Activated CD8-positive, alpha-beta memory T cell treated with anti-CD3 and anti-CD28 coated beads, Interleukin-2, amount 50 U/mL, for 4 hours (primary cell): Measurements from ENCODE around the gene MAP3K3.

Experiments used
- DNase-seq: peaks from one replicate; pipeline ENCODE4 v3.0.0-alpha.2; 2020

MAP3K3 gene

DNA sequence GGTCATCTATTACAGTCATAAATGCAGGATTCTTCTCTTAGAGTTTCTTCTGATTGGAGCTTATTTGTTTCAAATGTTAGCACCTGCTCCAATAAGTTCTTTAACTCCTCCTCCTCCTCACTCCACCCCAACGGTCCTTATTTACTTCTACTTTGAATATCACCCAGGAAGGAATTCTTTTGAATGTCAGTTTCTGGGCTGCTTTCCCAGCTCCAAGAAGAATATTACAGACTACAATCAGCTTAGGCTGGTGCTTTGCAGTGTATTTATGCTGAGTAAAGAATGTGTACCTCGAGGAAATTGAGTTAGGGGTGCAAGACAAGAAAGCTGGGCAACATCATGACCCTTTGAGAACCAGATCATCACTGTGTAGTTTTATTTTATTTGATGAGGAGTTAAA is 30.8 kb downstream of the MAP3K3 start:
- DNase-seq = no peak

DNA sequence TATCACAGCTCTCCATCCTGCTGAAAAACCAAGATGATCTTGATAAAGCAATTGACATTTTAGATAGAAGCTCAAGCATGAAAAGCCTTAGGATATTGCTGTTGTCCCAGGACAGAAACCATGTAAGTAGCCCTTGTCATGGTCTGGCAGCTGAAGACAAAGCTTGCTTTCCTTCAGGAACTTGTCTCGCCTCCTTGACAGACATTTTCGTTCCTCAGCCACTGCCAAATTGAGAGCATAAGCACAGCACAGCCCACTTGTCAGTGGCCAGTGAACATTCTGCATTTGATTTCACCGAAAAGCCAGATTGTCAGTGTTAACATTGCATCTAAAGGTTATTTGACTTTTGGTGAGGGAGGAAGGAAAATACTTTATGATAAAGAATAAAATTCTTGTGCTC is 35.6 kb downstream of the MAP3K3 start:
- DNase-seq = no peak

DNA sequence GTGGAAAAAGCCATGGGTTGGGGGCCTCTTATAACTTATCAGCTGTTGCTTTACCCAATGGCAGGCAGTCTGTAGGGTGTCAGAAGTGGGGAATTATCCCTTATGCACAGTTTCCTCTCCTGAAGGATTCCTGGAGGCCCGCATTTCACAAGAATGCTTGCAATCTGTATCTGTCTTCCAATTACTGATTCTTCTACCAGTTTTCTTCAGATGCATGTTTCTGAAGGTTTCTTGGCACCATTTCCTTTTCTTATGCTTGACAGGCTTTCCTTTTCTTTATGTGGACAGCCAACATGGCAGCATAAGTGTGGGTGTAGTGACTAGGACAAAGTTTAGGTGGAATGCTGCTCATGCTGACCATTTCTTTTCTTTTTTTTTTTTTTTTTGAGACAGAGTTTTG is 36.1 kb downstream of the MAP3K3 start:
- no peak for DNase-seq

DNA sequence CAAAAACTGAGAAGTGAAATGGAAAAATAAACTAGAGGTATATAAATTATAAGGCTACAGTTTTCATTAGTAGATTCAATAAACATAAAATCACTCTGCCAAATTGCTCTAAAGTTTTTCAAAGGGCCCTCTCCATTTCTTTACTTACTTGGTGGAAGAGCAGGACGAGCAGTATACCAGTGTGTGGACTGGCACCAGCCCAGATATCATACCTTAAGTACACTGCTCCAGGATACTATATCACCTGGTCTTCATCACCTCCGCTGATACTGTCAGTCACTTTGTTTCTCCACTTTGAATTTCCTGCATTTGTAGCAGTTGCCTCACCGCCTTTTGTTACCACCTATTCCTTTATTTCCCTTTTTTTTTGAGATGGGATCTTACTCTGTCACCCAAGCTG is 37.6 kb downstream of the MAP3K3 start:
- no peak for DNase-seq

DNA sequence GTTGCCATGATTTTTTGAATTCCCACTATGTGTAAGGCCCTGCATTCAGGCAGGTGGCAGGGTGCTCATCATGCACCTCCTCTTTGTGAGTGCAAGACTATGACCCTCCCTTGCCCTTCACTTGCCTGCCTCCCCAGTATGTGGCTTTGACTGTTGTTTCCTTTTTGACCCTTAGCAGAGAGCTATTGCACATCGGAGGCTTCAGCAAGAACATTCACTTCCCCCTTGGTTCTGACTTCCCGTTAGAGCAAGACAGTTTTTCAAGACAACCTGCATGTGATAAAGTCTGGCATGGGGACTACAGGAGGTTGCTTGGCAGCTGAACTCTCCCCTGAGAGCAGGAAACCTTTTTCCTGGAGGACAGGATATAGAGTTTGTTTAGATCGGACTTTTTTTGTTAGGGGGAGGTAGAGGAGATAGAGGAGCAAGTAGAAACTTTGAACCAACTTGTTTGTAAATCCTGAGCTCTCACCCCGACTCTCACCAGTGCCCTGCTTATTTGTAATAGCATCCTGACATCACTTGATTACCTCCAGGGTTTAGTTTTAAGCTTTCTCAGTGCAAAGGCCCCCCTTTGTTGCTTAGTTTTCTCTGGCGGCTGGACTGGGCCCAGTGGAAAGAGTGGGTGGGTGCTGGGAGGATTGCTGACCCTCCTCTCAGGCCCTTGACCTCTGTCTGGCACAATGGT is 43.5 kb downstream of the MAP3K3 start:
- no peak for DNase-seq

DNA sequence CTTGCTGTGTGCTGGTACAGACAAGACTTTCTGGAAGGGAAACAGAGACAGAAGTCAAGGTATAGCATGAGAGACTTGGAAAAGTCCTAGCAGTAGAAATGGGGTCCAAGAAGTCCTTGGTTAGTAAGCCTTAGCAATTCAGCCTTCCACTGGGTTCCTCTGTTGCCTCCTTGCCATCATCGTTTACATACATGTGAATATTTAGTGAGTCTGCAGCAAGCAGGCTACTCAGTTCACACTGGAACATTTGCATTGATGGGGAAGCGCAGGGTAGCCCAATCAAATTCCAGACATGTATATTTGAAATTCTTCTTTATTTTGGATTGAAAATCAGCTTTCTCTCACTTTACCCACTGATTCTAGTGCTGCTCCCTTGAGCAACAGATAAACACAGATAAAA is 50.6 kb downstream of the MAP3K3 start:
- DNase-seq = no peak

DNA sequence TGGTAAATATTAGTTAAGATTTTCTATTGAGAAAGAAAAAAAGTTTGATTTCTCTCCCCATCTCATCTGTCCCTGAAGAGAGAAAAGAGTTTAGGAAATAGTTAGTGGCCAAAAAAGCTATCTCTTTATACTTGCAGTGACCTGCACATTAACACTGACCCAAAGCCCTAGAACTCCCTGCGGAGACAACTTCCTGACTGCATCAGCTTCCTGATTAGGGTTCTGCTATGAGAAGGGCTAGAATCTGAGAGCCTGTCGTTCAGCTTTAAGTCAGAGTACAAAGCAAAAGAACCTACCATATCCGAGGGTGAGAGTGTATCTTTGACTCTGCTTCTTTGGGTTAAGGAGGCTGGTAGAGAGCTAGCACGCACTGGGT is 53.0 kb downstream of the MAP3K3 start:
- no peak for DNase-seq

DNA sequence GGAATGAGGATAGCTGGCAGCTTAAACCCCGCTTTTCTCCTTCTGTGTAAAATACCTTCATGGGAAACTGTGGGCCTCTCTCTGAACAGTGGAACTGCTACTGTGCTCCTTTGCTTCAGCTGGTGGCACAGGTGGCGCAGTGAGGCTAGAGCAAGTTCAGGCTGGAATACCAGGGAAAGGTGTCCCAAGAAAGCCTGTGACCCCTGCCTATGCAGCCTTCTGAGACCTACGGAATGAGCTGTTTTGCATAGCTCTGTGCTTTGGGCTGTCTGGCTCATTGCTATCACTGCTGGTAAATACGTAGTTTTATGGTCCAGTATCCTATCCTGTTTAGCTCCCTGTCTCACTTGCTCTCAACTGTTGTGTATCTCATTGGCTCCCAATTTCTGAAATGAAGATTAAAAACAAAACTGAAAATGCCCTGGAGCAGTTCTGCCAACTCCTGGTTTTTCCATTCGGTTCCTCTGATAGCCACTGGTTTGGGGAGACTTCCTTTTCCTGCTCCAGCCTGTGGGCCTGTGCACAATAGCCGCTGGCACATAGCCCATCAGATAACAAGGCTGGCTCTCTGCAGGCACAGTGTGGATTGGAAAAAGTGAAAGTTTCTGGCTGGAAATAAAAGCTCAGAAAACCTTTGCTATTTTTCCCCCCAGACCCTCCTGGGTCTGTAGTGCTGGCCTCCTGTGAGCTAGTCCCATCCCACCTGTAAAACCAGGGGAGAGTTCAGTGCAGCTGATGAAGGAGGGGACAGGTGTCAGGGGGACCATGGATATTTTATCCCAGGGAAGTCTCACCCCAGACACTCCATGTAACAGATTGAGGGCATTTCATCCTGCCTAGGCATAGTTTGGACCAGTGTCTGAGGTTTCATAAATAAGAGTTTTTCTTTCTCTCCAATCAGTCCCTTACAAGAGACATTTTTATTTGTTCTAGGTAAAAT is 53.7 kb downstream of the MAP3K3 start:
- DNase-seq = no peak

DNA sequence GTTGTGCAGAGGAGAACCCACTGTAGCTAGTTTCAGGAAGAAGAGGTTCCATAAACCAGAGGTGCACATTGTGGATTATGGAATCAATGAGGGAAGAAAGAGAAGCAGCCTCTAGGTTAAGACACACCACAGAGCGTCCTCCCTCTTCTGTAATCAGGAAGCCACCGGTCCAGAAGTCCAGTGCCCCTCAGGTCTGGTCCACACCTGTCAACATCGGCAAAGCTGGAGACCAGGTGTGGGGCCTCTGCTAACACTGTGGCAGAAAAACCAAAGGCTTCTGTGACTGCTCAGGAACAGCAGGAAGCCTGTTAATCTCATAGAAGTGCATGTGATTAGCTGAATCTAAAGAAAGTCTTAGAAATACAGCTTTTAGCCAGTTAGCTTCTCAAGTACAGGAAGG is 54.4 kb downstream of the MAP3K3 start:
- no peak for DNase-seq

DNA sequence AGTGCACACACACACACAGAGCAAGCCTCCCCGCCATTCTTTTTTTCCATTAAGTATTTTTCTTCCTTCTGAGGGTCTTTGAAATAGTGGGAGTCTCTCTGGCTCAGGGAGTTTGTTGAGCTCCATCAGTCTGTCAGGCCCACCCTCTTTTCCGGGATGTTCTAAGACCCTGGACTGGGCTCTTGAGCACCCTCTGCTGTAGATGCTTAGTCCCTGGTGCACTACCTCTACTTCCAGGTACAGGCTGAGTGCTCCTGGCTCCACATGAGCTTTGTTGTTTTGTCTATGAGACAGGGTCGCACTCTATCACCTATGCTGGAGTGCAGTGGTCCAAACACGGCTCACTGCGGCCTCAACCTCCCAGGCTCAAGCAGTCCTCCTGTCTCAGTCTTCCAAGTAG is 57.0 kb downstream of the MAP3K3 start:
- no peak for DNase-seq

DNA sequence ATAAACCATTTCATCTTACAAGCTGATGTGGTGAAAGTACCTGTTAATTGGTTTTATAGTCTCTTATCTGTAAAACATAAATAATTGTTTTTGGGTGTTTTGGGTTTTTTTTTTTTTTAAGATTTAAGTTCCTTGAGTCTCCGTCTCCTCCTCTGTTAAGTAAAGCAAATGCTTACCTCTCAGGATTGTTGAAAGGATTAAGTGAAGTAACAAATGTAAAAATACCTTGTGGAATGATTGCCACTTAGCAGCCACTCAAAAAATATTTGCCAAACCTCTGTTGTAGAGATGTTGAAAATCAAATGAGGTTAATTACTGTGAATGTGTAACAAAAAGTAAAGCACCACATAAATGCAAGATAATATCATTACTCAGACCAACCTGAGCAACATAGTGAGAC is 58.5 kb downstream of the MAP3K3 start:
- no peak for DNase-seq

DNA sequence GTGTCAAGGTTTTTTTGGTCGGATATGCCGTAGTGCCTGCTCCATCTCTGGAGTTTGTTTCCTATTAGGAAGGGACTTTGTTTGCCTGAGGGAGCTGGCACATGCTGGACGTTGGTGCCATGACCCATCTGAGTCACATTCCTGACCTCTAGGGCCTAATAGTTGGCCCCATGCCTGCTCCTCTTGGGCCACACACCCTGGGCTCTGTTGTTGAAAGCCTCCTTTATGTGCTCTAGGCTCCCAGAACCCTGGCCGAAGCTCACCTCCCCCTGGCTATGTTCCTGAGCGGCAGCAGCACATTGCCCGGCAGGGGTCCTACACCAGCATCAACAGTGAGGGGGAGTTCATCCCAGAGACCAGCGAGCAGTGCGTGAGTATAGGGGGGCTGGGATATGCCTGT is 59.3 kb downstream of the MAP3K3 start:
- DNase-seq = no peak

DNA sequence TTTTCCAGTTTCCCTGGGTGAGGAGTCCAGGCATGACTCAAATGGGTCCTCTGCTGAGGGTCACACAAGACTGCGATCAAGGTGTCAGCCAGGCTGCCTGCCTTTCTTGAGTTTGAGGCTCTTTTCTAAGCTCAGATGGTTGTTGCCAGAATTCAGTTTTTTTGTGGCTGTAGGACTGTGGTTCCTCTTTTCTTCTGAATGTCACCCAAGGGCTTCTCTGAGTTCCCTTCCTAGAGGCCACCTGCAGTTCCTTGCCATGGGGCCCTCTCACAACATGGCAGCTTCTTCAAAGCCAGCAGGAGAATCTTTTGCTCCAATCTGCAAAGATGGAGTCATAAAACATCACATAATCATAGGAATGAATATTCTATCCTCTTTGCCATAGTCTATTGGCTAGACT is 60.2 kb downstream of the MAP3K3 start:
- no peak for DNase-seq

DNA sequence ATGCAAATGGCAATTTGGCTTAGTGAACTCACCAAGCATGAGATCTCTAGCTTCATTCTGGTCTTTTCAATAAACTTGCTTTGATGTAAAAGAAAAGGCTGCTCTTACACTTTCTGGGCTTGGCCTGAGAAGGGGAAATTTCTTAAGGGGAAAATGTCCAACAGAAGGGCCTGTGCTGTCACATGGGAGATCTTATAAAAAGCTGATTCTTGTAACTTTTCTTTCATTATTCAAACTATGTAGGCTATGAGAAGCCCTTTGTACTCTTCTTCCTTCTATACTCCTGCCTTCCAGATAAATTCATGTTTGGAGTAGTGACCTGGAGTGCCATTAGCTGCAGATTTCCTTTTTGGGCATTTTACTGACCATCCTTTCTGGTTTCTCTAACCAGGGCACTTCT is 60.8 kb downstream of the MAP3K3 start:
- DNase-seq = no peak

DNA sequence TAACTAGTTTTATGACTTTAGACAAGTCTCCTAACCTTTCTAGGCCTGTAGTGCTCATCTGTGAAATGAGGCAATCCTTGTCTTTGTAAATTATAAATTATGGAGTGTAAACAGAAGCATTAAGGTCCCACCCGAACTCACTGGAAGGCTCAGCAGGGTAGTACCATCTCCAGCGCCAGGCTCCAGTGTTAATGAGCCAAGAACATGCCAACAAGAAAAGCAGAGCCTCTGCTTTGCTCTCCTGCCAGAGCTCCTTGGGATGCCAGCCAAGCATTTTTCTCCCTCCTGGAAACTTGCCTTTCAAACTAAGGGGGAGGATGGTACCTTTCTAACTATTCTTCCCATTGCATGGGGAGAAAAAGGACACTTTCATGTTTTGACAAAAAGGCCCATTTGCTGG is 62.8 kb downstream of the MAP3K3 start:
- DNase-seq = no peak

DNA sequence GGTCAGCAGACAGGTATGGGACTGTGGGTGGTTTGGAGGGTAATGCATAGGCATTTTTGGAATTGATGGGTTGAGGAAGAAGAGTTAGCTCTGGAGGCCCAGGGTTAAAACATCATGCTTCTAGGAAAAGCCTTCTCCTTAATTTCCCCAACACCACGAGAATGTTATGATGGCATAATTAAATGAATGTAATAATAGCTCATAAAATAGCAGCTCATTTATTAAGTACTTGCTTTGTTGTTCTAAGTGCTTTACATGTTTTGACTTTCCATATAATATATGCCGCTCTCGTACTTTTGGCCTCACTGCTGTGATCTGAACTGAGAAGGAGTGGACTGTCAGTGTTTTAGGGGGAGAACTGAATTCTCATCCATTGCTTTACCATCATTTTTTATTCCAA is 63.4 kb downstream of the MAP3K3 start:
- no peak for DNase-seq

DNA sequence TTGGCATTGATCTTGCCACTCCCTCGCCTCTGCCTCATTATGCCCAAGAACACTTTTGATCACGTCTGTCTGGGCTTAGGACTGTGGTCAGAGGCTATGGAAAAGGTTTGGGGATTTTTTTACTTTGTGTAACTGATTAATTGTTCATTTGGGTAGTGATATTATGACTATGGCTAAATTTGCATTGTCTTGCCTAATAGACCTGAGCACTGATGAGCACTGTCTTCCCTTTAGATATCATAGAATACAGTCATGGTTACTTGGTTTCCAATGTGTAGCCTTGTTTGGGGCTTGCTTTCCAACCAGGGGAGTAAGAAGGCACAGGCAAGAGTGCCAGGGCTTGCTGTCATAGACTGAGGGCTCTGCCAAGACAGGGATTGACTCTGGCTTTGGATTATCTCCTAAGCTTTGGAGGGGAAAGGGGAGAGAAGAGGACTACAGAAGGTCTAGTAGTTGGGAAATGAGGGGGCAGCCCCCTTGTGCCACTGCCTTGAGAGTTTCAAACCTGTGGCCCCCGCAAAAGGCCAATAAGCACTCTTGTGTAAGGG is 64.0 kb downstream of the MAP3K3 start:
- DNase-seq = no peak

DNA sequence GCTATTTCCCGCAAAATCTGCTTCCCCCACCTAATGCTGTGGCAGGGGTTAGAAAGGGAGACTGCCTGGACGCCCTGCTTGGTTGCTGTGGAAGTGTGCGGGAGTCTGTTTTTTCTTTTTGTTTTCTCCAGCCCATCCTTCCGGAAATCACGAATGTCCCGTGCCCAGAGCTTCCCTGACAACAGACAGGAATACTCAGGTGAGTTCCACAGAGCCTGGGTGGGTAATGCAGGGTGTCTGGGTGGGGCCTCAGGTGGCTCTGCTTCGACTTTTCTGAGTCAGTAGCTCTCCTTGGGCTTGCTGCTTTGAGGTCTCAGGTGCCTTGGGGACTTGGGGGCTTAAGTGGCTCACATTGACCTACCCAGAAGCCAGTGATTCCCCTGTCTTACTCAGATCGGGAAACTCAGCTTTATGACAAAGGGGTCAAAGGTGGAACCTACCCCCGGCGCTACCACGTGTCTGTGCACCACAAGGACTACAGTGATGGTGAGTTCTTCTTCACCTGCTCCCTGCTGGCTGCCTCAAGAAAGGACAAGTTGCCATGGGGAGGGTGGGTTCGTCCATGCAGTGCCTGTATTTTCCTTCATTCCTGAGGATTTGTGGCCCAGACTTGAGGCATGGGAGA is 66.3 kb downstream of the MAP3K3 start:
- no peak for DNase-seq

DNA sequence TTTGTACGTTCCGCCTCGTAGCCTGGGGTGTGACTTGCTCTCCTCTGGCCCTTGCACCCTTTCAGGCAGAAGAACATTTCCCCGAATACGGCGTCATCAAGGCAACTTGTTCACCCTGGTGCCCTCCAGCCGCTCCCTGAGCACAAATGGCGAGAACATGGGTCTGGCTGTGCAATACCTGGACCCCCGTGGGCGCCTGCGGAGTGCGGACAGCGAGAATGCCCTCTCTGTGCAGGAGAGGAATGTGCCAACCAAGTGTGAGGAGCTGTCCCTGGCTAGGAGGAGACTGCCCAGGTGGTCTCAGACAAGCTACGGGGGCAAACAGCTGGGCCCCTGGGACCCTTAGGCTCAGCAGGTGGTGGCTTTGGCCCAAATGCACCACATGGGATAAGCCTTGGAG is 67.3 kb downstream of the MAP3K3 start:
- DNase-seq = no peak

DNA sequence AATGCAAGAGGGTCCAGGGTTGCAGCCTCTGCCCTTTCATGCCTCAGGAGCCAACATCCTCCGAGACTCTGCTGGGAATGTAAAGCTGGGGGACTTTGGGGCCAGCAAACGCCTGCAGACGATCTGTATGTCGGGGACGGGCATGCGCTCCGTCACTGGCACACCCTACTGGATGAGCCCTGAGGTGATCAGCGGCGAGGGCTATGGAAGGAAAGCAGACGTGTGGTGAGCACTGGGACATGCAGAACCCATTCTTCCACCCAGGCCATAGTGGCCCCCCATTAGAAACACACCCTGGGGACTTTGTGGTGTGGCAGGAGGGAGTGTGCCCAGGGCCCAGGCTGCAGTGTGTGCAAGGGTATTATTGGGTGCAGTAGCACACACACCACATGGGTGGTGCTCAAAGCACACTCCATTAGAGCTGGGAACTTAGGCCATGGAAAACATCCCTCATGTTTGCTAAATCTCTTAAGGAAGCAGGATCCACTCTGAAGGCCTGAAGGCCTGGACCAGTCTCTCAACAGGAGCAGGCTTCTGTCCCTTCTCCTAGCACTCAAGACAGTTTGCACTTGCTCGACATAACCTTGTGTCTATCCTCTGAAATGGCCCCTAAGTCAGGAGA is 70.1 kb downstream of the MAP3K3 start:
- no peak for DNase-seq

DNA sequence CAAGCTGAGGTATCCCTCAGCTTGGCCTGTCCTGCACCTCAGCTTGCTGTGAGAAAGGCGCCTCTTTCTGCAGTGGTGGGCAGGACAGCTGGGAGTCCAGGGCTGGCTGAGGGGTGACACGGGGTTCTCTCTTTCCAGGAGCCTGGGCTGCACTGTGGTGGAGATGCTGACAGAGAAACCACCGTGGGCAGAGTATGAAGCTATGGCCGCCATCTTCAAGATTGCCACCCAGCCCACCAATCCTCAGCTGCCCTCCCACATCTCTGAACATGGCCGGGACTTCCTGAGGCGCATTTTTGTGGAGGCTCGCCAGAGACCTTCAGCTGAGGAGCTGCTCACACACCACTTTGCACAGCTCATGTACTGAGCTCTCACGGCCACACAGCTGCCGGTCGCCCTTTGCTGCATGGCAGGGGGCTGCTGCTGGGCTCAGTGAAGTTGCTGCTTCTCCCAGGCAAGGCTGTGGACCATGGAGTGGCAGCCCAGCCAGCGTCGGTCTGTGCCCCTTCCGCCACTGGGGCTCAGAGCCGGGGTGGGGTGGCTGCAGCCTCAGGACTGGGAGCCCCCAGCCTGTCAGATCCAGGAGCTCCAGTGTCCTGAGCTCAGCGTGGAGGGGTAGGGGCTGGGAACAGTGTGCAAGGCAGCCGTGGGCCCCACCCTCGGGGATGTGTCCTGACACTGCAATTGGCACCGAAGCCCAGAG is 71.3 kb downstream of the MAP3K3 start:
- no peak for DNase-seq

DNA sequence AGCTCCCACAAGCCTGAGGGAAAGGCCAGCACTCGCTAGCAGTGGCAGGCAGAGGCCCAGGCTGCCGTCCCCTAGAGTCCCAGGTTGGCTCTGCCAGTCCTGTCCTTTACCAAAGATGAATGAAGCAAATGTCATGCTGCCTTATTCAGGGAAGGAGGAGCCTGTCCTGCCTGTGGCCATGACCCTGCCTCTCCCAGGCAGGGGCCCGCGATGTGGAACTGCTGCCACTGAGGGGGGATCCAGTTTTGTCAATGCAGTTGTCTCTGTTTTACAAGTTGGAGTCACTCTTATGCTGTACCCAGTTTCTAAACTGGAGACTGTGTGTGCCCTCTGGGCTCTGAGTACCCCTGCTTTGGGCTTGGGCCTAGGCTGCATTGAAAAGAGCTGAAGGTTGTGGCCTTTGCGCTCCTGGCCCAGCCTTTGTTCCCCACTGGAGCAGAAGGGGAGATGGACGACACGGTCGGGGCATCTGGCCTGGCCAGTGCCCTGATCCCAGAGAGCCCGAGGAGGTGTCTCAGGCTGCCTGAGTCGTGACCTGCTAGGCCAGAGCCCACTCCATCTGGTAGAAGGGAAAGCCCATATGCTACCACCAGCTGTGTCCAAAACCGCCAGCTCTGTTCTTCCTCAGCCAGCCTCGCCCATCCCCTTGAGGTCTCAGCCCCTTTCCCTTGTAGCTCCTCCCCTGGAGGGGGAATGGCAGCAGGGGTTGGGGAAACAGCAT is 72.2 kb downstream of the MAP3K3 start:
- DNase-seq = no peak
